HEK293 (cell line): ENCODE measurements around the gene TRNP1.

Source experiments
- CTCF ChIA-PET: fragments of 350-600 bp; formaldehyde crosslinking; extraction: SDS; loops from one replicate; lab custom pipeline; 2021; ENCODE audit warnings: antibody characterized with exemption; lab: Yijun Ruan, JAX
- POLR2A ChIA-PET: fragments of 300-600 bp; formaldehyde crosslinking; extraction: SDS; loops from one replicate; lab custom pipeline; 2020; ENCODE audit warnings: antibody characterized with exemption, inconsistent platforms; lab: Yijun Ruan, JAX
- H3K27ac ChIP-seq: fragments of 200-500 bp; sonication (Bioruptor generic); 2 replicates; pipeline ENCODE4 v1.5.1; 2014; ENCODE audit warnings: low read depth, low read length, control low read depth, inconsistent platforms; ENCODE audit errors: extremely low read depth
- H3K36me3 ChIP-seq, 2 experiments: fragments of 200-500 bp in 1 of 2; sonication (Bioruptor generic) in 1 of 2; 1 replicate in 1 of 2; 2 replicates in 1 of 2; pipeline ENCODE4 v1.5.1; 2014 to 2017; ENCODE audit warnings: inconsistent platforms in 2 of 2, low read length in 2 of 2; ENCODE audit not compliant: control insufficient read depth in 2 of 2, insufficient read depth in 1 of 2
- H3K4me1 ChIP-seq: fragments of 200-500 bp; sonication (Bioruptor generic); 2 replicates; pipeline ENCODE4 v1.5.1; 2014; ENCODE audit warnings: mild to moderate bottlenecking, low read length, inconsistent platforms; ENCODE audit not compliant: control insufficient read depth, insufficient read depth
- H3K4me3 ChIP-seq: 2 replicates; pipeline ENCODE4 v1.5.1; 2011; ENCODE audit warnings: low read depth, mild to moderate bottlenecking, control low read depth, low read length, moderate library complexity
- H3K9me3 ChIP-seq: fragments of 200-500 bp; sonication (Bioruptor generic); 2 replicates; pipeline ENCODE4 v1.5.1; 2014; ENCODE audit warnings: low read depth, low read length, inconsistent platforms; ENCODE audit not compliant: control insufficient read depth, insufficient read depth
- PRDM10 ChIP-seq: fragments of 450-650 bp; formaldehyde crosslinking; IDR thresholded peaks from 2 replicates; pipeline ENCODE4 v1.5.1; 2016; ENCODE audit warnings: missing biosample characterization, missing genetic modification characterization
- PRDM4 ChIP-seq: fragments of 450-650 bp; formaldehyde crosslinking; IDR thresholded peaks from 2 replicates; pipeline ENCODE4 v1.5.1; 2017; ENCODE audit warnings: missing biosample characterization, missing genetic modification characterization
- RBAK ChIP-seq: fragments of 450-650 bp; formaldehyde crosslinking; IDR thresholded peaks from 2 replicates; pipeline ENCODE4 v1.5.1; 2016; ENCODE audit warnings: missing biosample characterization, missing genetic modification characterization
- TCF7L2 ChIP-seq: IDR thresholded peaks from 2 replicates; pipeline ENCODE4 v1.6.1; 2011; ENCODE audit warnings: low read depth, mild to moderate bottlenecking, inconsistent platforms, low read length, moderate library complexity, borderline replicate concordance
- TSHZ1 ChIP-seq: fragments of 450-650 bp; formaldehyde crosslinking; IDR thresholded peaks from 2 replicates; pipeline ENCODE4 v1.5.1; 2016; ENCODE audit warnings: missing biosample characterization, missing genetic modification characterization, borderline replicate concordance
- ZBTB21 ChIP-seq: fragments of 450-650 bp; formaldehyde crosslinking; IDR thresholded peaks from 2 replicates; pipeline ENCODE4 v1.5.1; 2017; ENCODE audit warnings: missing biosample characterization, missing genetic modification characterization
- ZIC2 ChIP-seq: fragments of 450-650 bp; formaldehyde crosslinking; IDR thresholded peaks from 2 replicates; pipeline ENCODE4 v1.5.1; 2016; ENCODE audit warnings: missing biosample characterization, missing genetic modification characterization
- ZNF221 ChIP-seq: fragments of 450-650 bp; formaldehyde crosslinking; IDR thresholded peaks from 2 replicates; pipeline ENCODE4 v1.5.1; 2017; ENCODE audit warnings: missing biosample characterization, missing genetic modification characterization, borderline replicate concordance
- ZNF274 ChIP-seq, 2 experiments: fragments of 200-500 bp in 1 of 2; fragments of 450-650 bp in 1 of 2; sonication (Bioruptor generic) in 1 of 2; formaldehyde crosslinking in 1 of 2; IDR thresholded peaks; 2 replicates each; pipeline versions ENCODE4 v1.5.1 to v1.6.1; 2014 to 2016; ENCODE audit warnings: borderline replicate concordance in 1 of 2, inconsistent platforms in 1 of 2, low read length in 1 of 2, missing biosample characterization in 1 of 2, missing genetic modification characterization in 1 of 2
- ZNF335 ChIP-seq: fragments of 450-650 bp; formaldehyde crosslinking; conservative IDR thresholded peaks from 2 replicates; pipeline ENCODE4 v1.5.1; 2016; ENCODE audit warnings: missing biosample characterization, missing genetic modification characterization
- ZNF341 ChIP-seq: fragments of 450-650 bp; formaldehyde crosslinking; IDR thresholded peaks from 2 replicates; pipeline ENCODE4; 2016; ENCODE audit warnings: low read depth, missing biosample characterization, missing genetic modification characterization
- ZNF362 ChIP-seq: fragments of 450-650 bp; formaldehyde crosslinking; IDR thresholded peaks from 2 replicates; pipeline ENCODE4 v1.5.1; 2016; ENCODE audit warnings: missing biosample characterization, missing genetic modification characterization
- ZNF416 ChIP-seq: fragments of 450-650 bp; formaldehyde crosslinking; IDR thresholded peaks from 2 replicates; pipeline ENCODE4 v1.5.1; 2016; ENCODE audit warnings: missing biosample characterization, missing genetic modification characterization
- ZNF514 ChIP-seq: fragments of 450-650 bp; formaldehyde crosslinking; IDR thresholded peaks from 2 replicates; pipeline ENCODE4 v1.5.1; 2016; ENCODE audit warnings: missing biosample characterization, missing genetic modification characterization
- ZNF560 ChIP-seq: fragments of 450-650 bp; formaldehyde crosslinking; IDR thresholded peaks from 2 replicates; pipeline ENCODE4 v1.5.1; 2017; ENCODE audit warnings: missing biosample characterization, missing genetic modification characterization, borderline replicate concordance
- ZNF600 ChIP-seq: fragments of 450-650 bp; formaldehyde crosslinking; IDR thresholded peaks from 2 replicates; pipeline ENCODE4 v1.5.1; 2016; ENCODE audit warnings: missing biosample characterization, missing genetic modification characterization
- ZNF707 ChIP-seq: fragments of 450-650 bp; formaldehyde crosslinking; IDR thresholded peaks from 2 replicates; pipeline ENCODE4 v1.5.1; 2016; ENCODE audit warnings: missing biosample characterization, missing genetic modification characterization
- ZNF777 ChIP-seq: fragments of 450-650 bp; formaldehyde crosslinking; IDR thresholded peaks from 2 replicates; pipeline ENCODE4 v1.5.1; 2017; ENCODE audit warnings: missing biosample characterization, missing genetic modification characterization, borderline replicate concordance
- ZNF792 ChIP-seq: fragments of 450-650 bp; formaldehyde crosslinking; IDR thresholded peaks from 2 replicates; pipeline ENCODE4 v1.5.1; 2016; ENCODE audit warnings: missing biosample characterization, missing genetic modification characterization
- ZSCAN30 ChIP-seq: fragments of 450-650 bp; IDR thresholded peaks from 2 replicates; pipeline ENCODE4 v1.5.1; 2018; ENCODE audit warnings: missing biosample characterization, mild to moderate bottlenecking, missing genetic modification characterization, moderate library complexity
- TF ChIP-seq, protein P1 (sequence below): fragments of 450-650 bp; formaldehyde crosslinking; IDR thresholded peaks from 2 replicates; pipeline ENCODE4 v1.5.1; 2017; ENCODE audit warnings: missing biosample characterization, mild to moderate bottlenecking, missing genetic modification characterization, moderate library complexity

TRNP1 gene

GRCh38 chr1:27006683-27007082 lies 13.2 kb downstream of the TRNP1 start:
- Histone ChIP-seq H3K27ac (no peak overlapping the region), H3K9me3 (no peaks in the 10 kb centered on the region)
- POLR2A ChIA-PET, result interaction anchor here (0.7 to 0.9 kb wide), 2 partner anchors 21 to 146 kb away, joined by 3 to 4 read pairs; no protein-coding TSS in a partner anchor
- no peak for TF ChIP-seq ZNF341 (tag by site-specific recombination)
- no peak for TF ChIP-seq ZBTB21 (tag by site-specific recombination)
- no peak for TF ChIP-seq ZNF707 (tag by site-specific recombination)
- TF ChIP-seq ZNF777, result no peak
- no peak for TF ChIP-seq ZNF600
- TF ChIP-seq ZNF792 (tag by site-specific recombination), result no peak
- no peak for TF ChIP-seq ZNF416
- no peak for TF ChIP-seq TCF7L2
- no peak for TF ChIP-seq ZNF362 (tag by site-specific recombination)
- TF ChIP-seq ZIC2 (tag by site-specific recombination), result no peak
- no peak for TF ChIP-seq ZNF221 (tag by site-specific recombination)
- no peak for TF ChIP-seq PRDM4 (tag by site-specific recombination)
- no peak for TF ChIP-seq ZNF560 (tag by site-specific recombination)
- no peak for TF ChIP-seq ZSCAN30 (tag by site-specific recombination)
- TF ChIP-seq ZNF274 (IDR thresholded peaks at IDR 0.05; ENCODE audit: low read length), result no peak
- no peak for TF ChIP-seq ZNF274 (tag by site-specific recombination; IDR thresholded peaks at IDR 0.05; ENCODE audit: borderline replicate concordance)
- TF ChIP-seq, all 188 proteins: peak for 0
- Histone ChIP-seq H3K4me3 (no peak overlapping the region), H3K4me1 (no peaks in the 10 kb centered on the region), H3K36me3 (no peaks in the 10 kb centered on the region)
- CTCF ChIA-PET, result interaction anchor here (1.0 to 3.0 kb wide), 2 partner anchors 10 kb away, joined by 6 to 24 read pairs; no protein-coding TSS in a partner anchor

DNA sequence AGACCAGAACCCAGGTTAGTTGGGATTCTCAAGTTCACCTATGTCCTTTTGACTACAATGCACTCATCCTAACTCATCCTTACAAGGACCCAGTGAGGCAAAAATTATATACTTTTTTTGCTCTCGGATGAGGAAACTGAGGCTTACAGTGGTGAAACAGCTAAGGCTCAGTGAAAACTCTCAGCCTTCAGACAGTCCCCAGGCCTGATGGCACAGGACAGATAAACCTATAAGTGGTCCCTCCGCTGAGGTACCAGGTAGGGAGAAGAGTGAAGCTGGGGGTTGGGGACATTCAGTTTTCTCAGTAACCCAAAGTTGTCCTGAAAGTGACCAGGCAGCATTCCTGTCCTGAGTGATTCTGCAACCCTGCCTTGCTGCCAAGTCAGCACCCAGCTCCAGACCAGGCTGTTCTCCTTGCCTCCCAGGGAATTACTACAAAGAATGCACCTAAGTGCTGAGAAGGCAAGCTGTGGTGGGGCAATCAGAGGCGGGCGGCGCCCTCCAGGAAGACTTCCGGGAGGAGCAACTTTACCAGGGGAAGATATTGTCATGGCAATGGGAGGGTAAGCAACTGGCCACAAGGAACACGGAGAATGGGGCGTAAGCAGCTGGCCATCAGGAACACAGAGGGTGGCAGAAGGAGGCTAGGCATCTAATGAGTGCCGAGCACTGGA lies 14.6 kb downstream of the TRNP1 start:
- Histone ChIP-seq H3K4me1 (no peaks in the 10 kb centered on the region), H3K27ac (no peak overlapping the region), H3K36me3 (no peaks in the 10 kb centered on the region), H3K4me3 (no peak overlapping the region), H3K9me3 (no peaks in the 10 kb centered on the region)
- ChIA-PET POLR2A (interaction anchor here (0.6 to 2.4 kb wide), 2 partner anchors 14 to 30 kb away, joined by 3 to 5 read pairs; partner anchors contain the start of gene TRNP1), CTCF (interaction anchor here (0.8 to 3.0 kb wide), 5 partner anchors 8 to 35 kb away, joined by 3 to 24 read pairs (median 5); partner anchors contain the start of gene TRNP1)
- TF ChIP-seq PRDM10, result 0 out of 2 replicates have a peak, but pooled peaks have one; percentile 17
- TF ChIP-seq ZNF341 (tag by site-specific recombination), result peak; percentile 41; the same call in 1 of the 2 replicates
- TF ChIP-seq ZNF514 (tag by site-specific recombination), result no peak
- TF ChIP-seq, protein P1, sequence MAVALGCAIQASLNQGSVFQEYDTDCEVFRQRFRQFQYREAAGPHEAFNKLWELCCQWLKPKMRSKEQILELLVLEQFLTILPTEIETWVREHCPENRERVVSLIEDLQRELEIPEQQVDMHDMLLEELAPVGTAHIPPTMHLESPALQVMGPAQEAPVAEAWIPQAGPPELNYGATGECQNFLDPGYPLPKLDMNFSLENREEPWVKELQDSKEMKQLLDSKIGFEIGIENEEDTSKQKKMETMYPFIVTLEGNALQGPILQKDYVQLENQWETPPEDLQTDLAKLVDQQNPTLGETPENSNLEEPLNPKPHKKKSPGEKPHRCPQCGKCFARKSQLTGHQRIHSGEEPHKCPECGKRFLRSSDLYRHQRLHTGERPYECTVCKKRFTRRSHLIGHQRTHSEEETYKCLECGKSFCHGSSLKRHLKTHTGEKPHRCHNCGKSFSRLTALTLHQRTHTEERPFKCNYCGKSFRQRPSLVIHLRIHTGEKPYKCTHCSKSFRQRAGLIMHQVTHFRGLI, result no peak
- no peak for TF ChIP-seq RBAK
- no peak for TF ChIP-seq ZNF335 (tag by site-specific recombination)
- TF ChIP-seq TSHZ1, result no peak
